Tibial nerve (tissue), 4 donors: Measurements from ENCODE around the gene OTOF. TPM values are rescaled to one million over a fixed set of nuclear protein-coding genes. Genes with fewer than 3 reads are reported as not detected.

Source experiments
- DNase-seq, 2 donors: peaks; one replicate each; pipeline ENCODE4 v3.0.0-alpha.2; 2019; ENCODE audit warnings: low spot score in 2 of 2
- H3K27ac ChIP-seq, 4 donors: fragments of 200-600 bp; sonication (generic) in 3 of 4; one replicate each; pipeline ENCODE4 v1.5.1; 2017 to 2019; ENCODE audit warnings: mild to moderate bottlenecking in 1 of 4
- H3K27me3 ChIP-seq, 2 donors: fragments of 200-600 bp; sonication (generic) in 1 of 2; one replicate each; pipeline versions ENCODE4 v1.5.1 to v1.6.0; 2017 to 2019
- H3K36me3 ChIP-seq, 3 donors: fragments of 200-600 bp; sonication (generic); one replicate each; pipeline ENCODE4 v1.5.1; 2018 to 2019
- H3K4me1 ChIP-seq, 4 donors: fragments of 200-600 bp; sonication (generic) in 3 of 4; one replicate each; pipeline ENCODE4 v1.5.1; 2017 to 2019
- H3K4me3 ChIP-seq, 4 donors: fragments of 200-600 bp; sonication (generic) in 3 of 4; one replicate each; pipeline ENCODE4 v1.5.1; 2017 to 2019; ENCODE audit warnings: mild to moderate bottlenecking in 1 of 4, moderate library complexity in 1 of 4
- H3K9me3 ChIP-seq, 4 donors: fragments of 200-600 bp; sonication (generic) in 3 of 4; one replicate each; pipeline ENCODE4 v1.5.1; 2017 to 2019
- CTCF ChIP-seq, 5 experiments: fragments of 200-600 bp in 3 of 5; fragments of 450-650 bp in 2 of 5; sonication (generic) in 3 of 5; IDR thresholded peaks; one replicate each; pipeline ENCODE4 v1.5.1; 2016 to 2019; ENCODE audit warnings: antibody characterized with exemption in 5 of 5, mild to moderate bottlenecking in 3 of 5, moderate library complexity in 2 of 5
- EP300 ChIP-seq, 2 donors: sonication (generic); formaldehyde crosslinking; IDR thresholded peaks; one replicate each; pipeline ENCODE4 v1.6.1; 2017; ENCODE audit warnings: antibody characterized with exemption in 2 of 2, mild to moderate bottlenecking in 1 of 2
- POLR2A ChIP-seq, 2 donors: fragments of 450-650 bp; IDR thresholded peaks; one replicate each; pipeline ENCODE4 v1.6.1; 2017; ENCODE audit warnings: antibody characterized with exemption in 2 of 2, mild to moderate bottlenecking in 2 of 2, moderate library complexity in 2 of 2
- WGBS, 2 donors: methylation state at CpG; one replicate each; pipeline ENCODE4 v1.1.5; 2018; 5-methylcytosine and 5-hydroxymethylcytosine counted together
- total RNA-seq, 4 donors: library from RNA; depleted of rRNA; stranded (reverse); fragments of >200 nt; gene quantifications; one replicate each; pipeline ENCODE4 v1.1.0, GENCODE V29; 2016

The OTOF gene
- total RNA-seq, 4 donors from 2014 or later, result under 0.01 to 0.30 (median 0.22) TPM; not detected in 1

- H3K36me3 ChIP-seq, result no peaks in the 10 kb centered on the region
- 68 to 84% methylated on average over 18 to 22 of the region's 22 CpGs for WGBS, 2 donors
- TF ChIP-seq CTCF (IDR thresholded peaks at IDR 0.05) (no peak), EP300 (IDR thresholded peaks at IDR 0.05) (no peak), POLR2A (IDR thresholded peaks at IDR 0.05) (no peak)
- H3K27ac ChIP-seq, result no peak overlapping the region
- H3K27me3 ChIP-seq, result no peaks in the 10 kb centered on the region
- no peak for DNase-seq
- peaks cover 0 to 17% (median 0%) of the 10 kb centered on the region in 4 donors for H3K4me1 ChIP-seq
- no peak overlapping the region for H3K4me3 ChIP-seq
- H3K9me3 ChIP-seq, result peaks cover 0 to 14% (median 3%) of the 10 kb centered on the region in 4 donors
These were observed 11.1 kb downstream of the OTOF start for GRCh38 chr2:26466662-26467310.

- peaks cover 0 to 14% (median 3%) of the 10 kb centered on the region in 4 donors for H3K9me3 ChIP-seq
- H3K4me1 ChIP-seq, result peaks cover 0 to 17% (median 0%) of the 10 kb centered on the region in 4 donors
- no peak for DNase-seq
- TF ChIP-seq EP300 (IDR thresholded peaks at IDR 0.05) (no peak), CTCF (IDR thresholded peaks at IDR 0.05) (no peak), POLR2A (IDR thresholded peaks at IDR 0.05) (no peak)
- no peak overlapping the region for H3K27ac ChIP-seq
- H3K36me3 ChIP-seq, result no peaks in the 10 kb centered on the region
- H3K4me3 ChIP-seq, result no peak overlapping the region
- no peaks in the 10 kb centered on the region for H3K27me3 ChIP-seq
- 82 to 92% methylated on average over 10 of the region's 10 CpGs for WGBS, 2 donors
These were observed 11.9 kb downstream of the OTOF start for GRCh38 chr2:26465981-26466471.

- Histone ChIP-seq H3K9me3 (peaks cover 0 to 14% (median 3%) of the 10 kb centered on the region in 4 donors), H3K27ac (no peak overlapping the region), H3K4me1 (peaks cover 0 to 17% (median 0%) of the 10 kb centered on the region in 4 donors), H3K4me3 (no peak overlapping the region), H3K27me3 (no peaks in the 10 kb centered on the region), H3K36me3 (no peaks in the 10 kb centered on the region)
- TF ChIP-seq EP300 (IDR thresholded peaks at IDR 0.05) (no peak), POLR2A (IDR thresholded peaks at IDR 0.05) (no peak), CTCF (IDR thresholded peaks at IDR 0.05) (no peak)
- no peak for DNase-seq
- WGBS, 2 donors, result 89 to 93% methylated on average over 11 of the region's 11 CpGs
These were observed 12.5 kb downstream of the OTOF start for GRCh38 chr2:26465266-26465925.

- DNase-seq, result no peak
- 70 to 75% methylated on average over 13 to 14 of the region's 14 CpGs for WGBS, 2 donors
- TF ChIP-seq CTCF (IDR thresholded peaks at IDR 0.05) (no peak), POLR2A (IDR thresholded peaks at IDR 0.05) (no peak), EP300 (IDR thresholded peaks at IDR 0.05) (no peak)
These were observed 13.3 kb downstream of the OTOF start for GRCh38 chr2:26464390-26465265.

More at GRCh38 chr2:26464390-26465265, 13.3 kb downstream of the OTOF start:
- Histone ChIP-seq H3K4me1 (peaks cover 0 to 17% (median 0%) of the 10 kb centered on the region in 4 donors), H3K9me3 (peaks cover 0 to 7% (median 3%) of the 10 kb centered on the region in 4 donors), H3K4me3 (no peak overlapping the region), H3K36me3 (no peaks in the 10 kb centered on the region), H3K27me3 (no peaks in the 10 kb centered on the region), H3K27ac (no peak overlapping the region)
